ENCODE measurements around the gene PRR11. TPM values are rescaled to one million over a fixed set of nuclear protein-coding genes. Genes with fewer than 3 reads are reported as not detected.
A peak's percentile ranks its signal among the peaks of the same experiment; 100 is the strongest.

PRR11 gene
- total and polyA plus RNA-seq, 2 of the 8 experiments (the other 6 are each of a cell fraction or from before 2014, with no cell fraction given), result 32.7 to 83.0 TPM

DNA sequence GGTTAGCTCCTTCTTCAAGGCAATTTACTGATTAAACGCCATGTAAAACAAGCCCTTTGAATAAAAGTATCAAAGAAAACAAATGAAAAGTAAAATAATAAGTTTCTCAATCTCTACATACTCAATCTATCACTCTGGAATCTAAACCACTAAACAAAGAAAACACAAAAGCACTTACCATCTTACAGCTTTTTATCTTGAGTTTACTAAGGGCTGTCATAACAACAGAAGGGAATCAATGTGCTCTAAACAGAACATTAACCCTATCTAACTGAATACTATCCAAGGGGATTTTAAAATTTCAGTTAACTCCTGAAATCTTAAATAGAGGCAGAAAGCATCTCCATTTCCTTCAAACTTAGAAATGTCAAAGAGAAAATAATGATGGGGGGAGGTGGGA, 4.0 kb upstream of the PRR11 start:
- Histone ChIP-seq H2AFZ (ENCODE audit: low read length) (no peak overlapping the region), H4K20me1 (replicated peaks in 1 of 2; ENCODE audit: control insufficient read depth in 1 of 2, insufficient read depth in 2 of 2, low read length in 2 of 2) (peaks cover 2 to 3% of the 10 kb centered on the region in 2 experiments), H3K4me1 (replicated peaks in 1 of 4; ENCODE audit: control insufficient read depth in 3 of 4, insufficient read depth in 4 of 4, low read length in 3 of 4) (peaks cover 0 to 8% (median 3%) of the 10 kb centered on the region in 4 experiments; a peak in 4 of 7 replicates), H2BK20ac (ENCODE audit: low read length) (no peak overlapping the region), H3K79me1 (ENCODE audit: low read depth, low read length) (no peaks in the 10 kb centered on the region; the same call in 1 of the 2 replicates), H3K23me2 (ENCODE audit: low read depth, low read length) (peaks cover 9% of the 10 kb centered on the region), H3K4ac (replicated peaks; ENCODE audit: insufficient read length, low read depth, low read length) (no peak overlapping the region), H3K27ac (ENCODE audit: low read depth, low read length) (no peak overlapping the region), H2BK5ac (ENCODE audit: low read depth, low read length) (no peak overlapping the region), H3K79me2 (ENCODE audit: control insufficient read depth in 1 of 2, insufficient read depth in 2 of 2, low read length in 2 of 2) (peaks cover 17 to 87% of the 10 kb centered on the region in 2 experiments), H2BK15ac (ENCODE audit: low read length) (no peak overlapping the region), H3K18ac (ENCODE audit: extremely low read depth, low read length) (no peak overlapping the region), H3K4me2 (ENCODE audit: insufficient read depth in 1 of 2, low read depth in 2 of 2, low read length in 2 of 2) (peak overlapping the region; percentile 24 to 48; a peak in 1 of 4 replicates), H3K9ac (replicated peaks in 1 of 4; ENCODE audit: extremely low read depth in 1 of 4, low read depth in 3 of 4, low read length in 3 of 4) (no peak overlapping the region), H2AK5ac (ENCODE audit: low read depth, low read length) (no peak overlapping the region), H3K14ac (ENCODE audit: insufficient read length) (no peak overlapping the region), H3K23ac (ENCODE audit: insufficient read length) (no peak overlapping the region), H4K8ac (ENCODE audit: extremely low read depth, insufficient read depth, low read length) (no peak overlapping the region), H3K56ac (replicated peaks; ENCODE audit: insufficient read length, low read depth, low read length) (no peak overlapping the region), H3K27me3 (replicated peaks in 1 of 4; ENCODE audit: control insufficient read depth in 3 of 4, extremely low read depth in 1 of 4, insufficient read depth in 3 of 4, low read length in 3 of 4) (no peaks in the 10 kb centered on the region), H3K4me3 (ENCODE audit: extremely low read depth in 1 of 4, insufficient read depth in 2 of 4, low read depth in 3 of 4, low read length in 4 of 4) (peak overlapping the region in 1 of 4 experiments; percentile 10; a peak in 2 of 8 replicates), H4K91ac (replicated peaks; ENCODE audit: insufficient read length, low read length) (no peak overlapping the region), H2BK12ac (ENCODE audit: low read depth, low read length) (no peak overlapping the region), H4K5ac (ENCODE audit: insufficient read length, low read depth, low read length) (no peak overlapping the region), H3K9me3 (ENCODE audit: insufficient read depth in 2 of 2, low read depth in 1 of 2, low read length in 1 of 2) (no peaks in the 10 kb centered on the region), H3K36me3 (ENCODE audit: control insufficient read depth in 2 of 4, insufficient read depth in 4 of 4, low read length in 3 of 4) (no peaks in the 10 kb centered on the region), H2BK120ac (replicated peaks; ENCODE audit: low read depth, low read length) (no peak overlapping the region)
- WGBS, 2 experiments (ENCODE audit: extremely low coverage in 1 of 2, insufficient coverage in 1 of 2, insufficient read length in 1 of 2, insufficient replicate concordance in 2 of 2, low coverage in 1 of 2, low lambda C conversion rate in 2 of 2, missing lambda C conversion rate in 1 of 2), result 89% methylated on average over 1 of the region's 1 CpG; no CpG with 5 or more reads in 1 of the 2 experiments
- CTCF ChIA-PET (ENCODE audit: partially characterized antibody), result no interaction called here
- DNase-seq (ENCODE audit: low read depth in 1 of 2, low spot score in 2 of 2) (no peak), FAIRE-seq (no peak)
- POLR2A ChIA-PET (ENCODE audit: partially characterized antibody), result interaction anchor here (0.8 to 3.9 kb wide), 3 partner anchors 12 to 620 kb away, joined by 3 to 14 read pairs (median 3); no protein-coding TSS in a partner anchor
- TF ChIP-seq MAFK (IDR thresholded peaks at IDR 0.05; ENCODE audit: low read depth, low read length) (no peak), YY1 (IDR thresholded peaks at IDR 0.05; ENCODE audit: low read depth, low read length) (no peak), HDAC6 (IDR thresholded peaks at IDR 0.05; ENCODE audit: low read depth, low read length) (no peak), JUN (IDR thresholded peaks at IDR 0.05; ENCODE audit: low read depth, low read length) (no peak), FOSL1 (IDR thresholded peaks at IDR 0.05; ENCODE audit: insufficient read depth, low read depth, low read length) (no peak), TAF7 (optimal IDR thresholded peaks at IDR 0.05; ENCODE audit: borderline replicate concordance, low read depth, low read length) (no peak), SUZ12 (IDR thresholded peaks at IDR 0.05; ENCODE audit: low read length) (no peak), POU5F1 (IDR thresholded peaks at IDR 0.05; ENCODE audit: low read depth, low read length) (no peak), TEAD4 (IDR thresholded peaks at IDR 0.05; ENCODE audit: low read depth, low read length) (no peak), GABPA (IDR thresholded peaks at IDR 0.05; ENCODE audit: borderline replicate concordance, insufficient read depth, low read length) (no peak), ASH2L (IDR thresholded peaks at IDR 0.05; ENCODE audit: low read length) (no peak), SIN3A (conservative IDR thresholded peaks at IDR 0.05 in 1 of 2, IDR thresholded peaks at IDR 0.05 in 1 of 2; ENCODE audit: low read depth in 1 of 2, low read length in 2 of 2) (no peak)
- TF ChIP-seq, protein P1, sequence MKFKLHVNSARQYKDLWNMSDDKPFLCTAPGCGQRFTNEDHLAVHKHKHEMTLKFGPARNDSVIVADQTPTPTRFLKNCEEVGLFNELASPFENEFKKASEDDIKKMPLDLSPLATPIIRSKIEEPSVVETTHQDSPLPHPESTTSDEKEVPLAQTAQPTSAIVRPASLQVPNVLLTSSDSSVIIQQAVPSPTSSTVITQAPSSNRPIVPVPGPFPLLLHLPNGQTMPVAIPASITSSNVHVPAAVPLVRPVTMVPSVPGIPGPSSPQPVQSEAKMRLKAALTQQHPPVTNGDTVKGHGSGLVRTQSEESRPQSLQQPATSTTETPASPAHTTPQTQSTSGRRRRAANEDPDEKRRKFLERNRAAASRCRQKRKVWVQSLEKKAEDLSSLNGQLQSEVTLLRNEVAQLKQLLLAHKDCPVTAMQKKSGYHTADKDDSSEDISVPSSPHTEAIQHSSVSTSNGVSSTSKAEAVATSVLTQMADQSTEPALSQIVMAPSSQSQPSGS (IDR thresholded peaks at IDR 0.05; ENCODE audit: low read length), result no peak

Measured in H1 (cell line).